GM12878 (cell line): ENCODE data around the gene EDC4. TPM values are rescaled to one million over a fixed set of nuclear protein-coding genes. Genes with fewer than 3 reads are reported as not detected.

ENCODE experiments used
- ATAC-seq: fragments of 200-7000 bp; cut with Tn5 transposase; 3 replicates; pipeline ENCODE4 v1.9.1; 2020; ENCODE audit warnings: mild to moderate bottlenecking, moderate library complexity
- BruUV-seq: library from RNA; stranded (reverse); fragments of 400-500 nt; replicated peaks from 2 replicates; lab custom pipeline; 2021; lab: Mats Ljungman, UMichigan
- CTCF ChIA-PET: fragments of 300-600 bp; sonication (Branson Sonifier 250); formaldehyde crosslinking; extraction: SDS; loops from one replicate; lab custom pipeline; 2021; ENCODE audit warnings: inconsistent platforms; lab: Yijun Ruan, JAX
- POLR2A ChIA-PET: fragments of 350-600 bp; formaldehyde crosslinking; extraction: SDS; loops from one replicate; lab custom pipeline; 2021; ENCODE audit warnings: inconsistent platforms; lab: Charles Lee
- RAD21 ChIA-PET: fragments of 300-600 bp; sonication (Branson Sonifier 250); formaldehyde crosslinking; loops from one replicate; lab custom pipeline; 2023; ENCODE audit warnings: antibody characterized with exemption; ENCODE audit not compliant: unreplicated experiment; lab: Charles Lee
- SMC1A ChIA-PET: fragments of 300-600 bp; sonication (Branson Sonifier 250); formaldehyde crosslinking; loops from one replicate; lab custom pipeline; 2023; ENCODE audit not compliant: unreplicated experiment, uncharacterized antibody; lab: Charles Lee
- DNase-seq: peaks from one replicate; pipeline ENCODE4 v3.0.0-alpha.2; 2011; ENCODE audit warnings: low read depth, low spot score
- FAIRE-seq: peaks from 3 replicates; lab custom pipeline; 2011; peaks lifted over from hg19 to GRCh38; lab: Jason Lieb, UNC
- H2AFZ ChIP-seq: 2 replicates; pipeline ENCODE4 v1.6.0; 2011; ENCODE audit warnings: low read depth, low read length, control low read depth; ENCODE audit not compliant: control insufficient read depth
- H3K27ac ChIP-seq: 2 replicates; pipeline ENCODE4 v1.5.1; 2011; ENCODE audit warnings: control low read depth; ENCODE audit not compliant: control insufficient read depth, insufficient read depth
- H3K27me3 ChIP-seq, 2 experiments: replicated peaks in 1 of 2; 2 replicates each; pipeline versions ENCODE4 v1.6.0 to v1.6.1; 2011; ENCODE audit warnings: low read length in 1 of 2; ENCODE audit not compliant: control insufficient read depth in 2 of 2, insufficient read depth in 2 of 2
- H3K36me3 ChIP-seq, 2 experiments: 2 replicates each; pipeline ENCODE4 v1.5.1; 2011; ENCODE audit warnings: low read length in 1 of 2; ENCODE audit not compliant: control insufficient read depth in 2 of 2, insufficient read depth in 2 of 2
- H3K4me1 ChIP-seq: 2 replicates; pipeline ENCODE4 v1.6.1; 2011; ENCODE audit warnings: mild to moderate bottlenecking, low read length, moderate library complexity, mixed read lengths; ENCODE audit not compliant: control insufficient read depth, insufficient read depth
- H3K4me2 ChIP-seq: 2 replicates; pipeline ENCODE4 v1.6.0; 2011; ENCODE audit warnings: control low read depth; ENCODE audit not compliant: control insufficient read depth, insufficient read depth
- H3K4me3 ChIP-seq: fragments of 200-600 bp; sonication (generic); 2 replicates; pipeline ENCODE4 v1.5.1; 2016
- H3K79me2 ChIP-seq: 2 replicates; pipeline ENCODE4 v1.6.0; 2011; ENCODE audit warnings: low read length; ENCODE audit not compliant: control insufficient read depth, insufficient read depth
- H3K9ac ChIP-seq: 2 replicates; pipeline ENCODE4 v1.8.0; 2011; ENCODE audit warnings: low read length, control low read depth, mixed read lengths; ENCODE audit not compliant: control insufficient read depth, insufficient read depth
- H3K9me3 ChIP-seq: replicated peaks from 3 replicates; pipeline ENCODE4 v1.5.1; 2011; ENCODE audit warnings: mild to moderate bottlenecking, low read length; ENCODE audit not compliant: control insufficient read depth, insufficient read depth
- H4K20me1 ChIP-seq: 2 replicates; pipeline ENCODE4 v1.6.0; 2011; ENCODE audit not compliant: control insufficient read depth, insufficient read depth
- CREB1 ChIP-seq: IDR thresholded peaks from 2 replicates; pipeline ENCODE4 v1.6.1; 2012; ENCODE audit warnings: low read depth, mild to moderate bottlenecking, inconsistent platforms
- GATAD2B ChIP-seq: fragments of 450-650 bp; conservative IDR thresholded peaks from 2 replicates; pipeline ENCODE4 v1.6.1; 2017; ENCODE audit warnings: low read depth, mild to moderate bottlenecking, moderate library complexity
- HCFC1 ChIP-seq: fragments of 150-350 bp; IDR thresholded peaks from 2 replicates; pipeline ENCODE4 v1.6.1; 2014; ENCODE audit warnings: low read length
- HDAC2 ChIP-seq: fragments of 200-600 bp; sonication (generic); IDR thresholded peaks from 2 replicates; pipeline ENCODE4 v1.6.1; 2017
- HDAC6 ChIP-seq: fragments of 200-600 bp; sonication (generic); IDR thresholded peaks from one replicate; pipeline ENCODE4 v1.8.0; 2017; ENCODE audit warnings: antibody characterized with exemption; ENCODE audit not compliant: unreplicated experiment
- HDGF ChIP-seq: fragments of 450-650 bp; IDR thresholded peaks from 2 replicates; pipeline ENCODE4 v1.6.1; 2016; ENCODE audit warnings: antibody characterized with exemption
- JUNB ChIP-seq: IDR thresholded peaks from 2 replicates; pipeline ENCODE4 v1.6.1; 2016; ENCODE audit warnings: antibody characterized with exemption, mild to moderate bottlenecking
- KAT2A ChIP-seq: conservative IDR thresholded peaks from 2 replicates; pipeline ENCODE4 v1.6.1; 2011; ENCODE audit warnings: low read depth, low read length; ENCODE audit not compliant: control insufficient read depth
- MEF2B ChIP-seq: fragments of 450-650 bp; IDR thresholded peaks from 2 replicates; pipeline ENCODE4 v1.6.1; 2018; ENCODE audit warnings: mild to moderate bottlenecking, moderate library complexity; ENCODE audit not compliant: partially characterized antibody, poor library complexity, severe bottlenecking
- MTA2 ChIP-seq: fragments of 450-650 bp; IDR thresholded peaks from 2 replicates; pipeline ENCODE4 v1.6.1; 2016; ENCODE audit warnings: low read depth, mild to moderate bottlenecking, moderate library complexity
- MYC ChIP-seq: IDR thresholded peaks from 2 replicates; pipeline ENCODE4 v1.6.1; 2011; ENCODE audit warnings: mild to moderate bottlenecking, low read length, moderate library complexity, inconsistent platforms; ENCODE audit not compliant: insufficient read depth, insufficient replicate concordance, insufficient read length, severe bottlenecking
- RELA ChIP-seq: fragments of 450-650 bp; IDR thresholded peaks from 2 replicates; pipeline ENCODE4 v1.8.0; 2014; ENCODE audit warnings: borderline replicate concordance; ENCODE audit not compliant: partially characterized antibody
- SP1 ChIP-seq: IDR thresholded peaks from one replicate; pipeline ENCODE4 v1.6.1; 2011; ENCODE audit warnings: low read depth, low read length
- SUPT20H ChIP-seq: IDR thresholded peaks from 2 replicates; pipeline ENCODE4 v1.6.1; 2011; ENCODE audit warnings: low read depth, mild to moderate bottlenecking, low read length, moderate library complexity, borderline replicate concordance; ENCODE audit not compliant: control insufficient read depth
- WRNIP1 ChIP-seq: IDR thresholded peaks from 2 replicates; pipeline ENCODE4 v1.6.1; 2011; ENCODE audit warnings: low read depth, low read length, improper control_type of control experiment, borderline replicate concordance
- ZBED1 ChIP-seq: IDR thresholded peaks from 2 replicates; pipeline ENCODE4 v1.6.1; 2016; ENCODE audit warnings: borderline replicate concordance
- ZNF24 ChIP-seq: fragments of 450-650 bp; IDR thresholded peaks from 2 replicates; pipeline ENCODE4 v1.6.1; 2017; ENCODE audit warnings: antibody characterized with exemption, mild to moderate bottlenecking
- ZNF687 ChIP-seq: fragments of 450-650 bp; IDR thresholded peaks from 2 replicates; pipeline ENCODE4 v1.6.1; 2017; ENCODE audit warnings: mild to moderate bottlenecking, moderate library complexity
- WGBS: methylation state at CpG from one replicate; pipeline ENCODE4 v1.1.6; 2016; ENCODE audit warnings: low lambda C conversion rate; ENCODE audit not compliant: insufficient replicate concordance, insufficient coverage; ENCODE audit errors: missing lambda C conversion rate; 5-methylcytosine and 5-hydroxymethylcytosine counted together
- in situ Hi-C: fragments of 300-500 bp; cut with MboI; formaldehyde crosslinking; loops from 9 replicates; pipeline ENCODE4 v1.14.3; 2018; ENCODE audit warnings: mixed read lengths
- intact Hi-C: fragments of 100-400 bp; cut with micrococcal nuclease; formaldehyde crosslinking; loops from one replicate; pipeline ENCODE4 v1.14.2; 2022; ENCODE audit not compliant: unreplicated experiment
- polyA plus RNA-seq, 11 experiments: library from polyadenylated mRNA; depleted of rRNA in 4 of 11; unstranded in 6 of 11; stranded (reverse) in 5 of 11; fragments of >200 nt; fragmentation: Nextera tagmentation in 4 of 11; fragmentation: Illumina TruSeq in 1 of 11; extraction: Ambion mirVana in 4 of 11; extraction: Trizol in 1 of 11; gene quantifications; 1 replicate in 1 of 11; 2 replicates in 10 of 11; pipeline versions ENCODE4 v1.2.1 to v1.2.3, GENCODE V29; 2011 to 2016; ENCODE audit warnings: inconsistent platforms in 2 of 11, missing spikeins in 2 of 11, low read depth in 1 of 11
- total RNA-seq, 4 experiments: library from RNA; depleted of rRNA in 3 of 4; stranded (reverse); fragments of >200 nt in 3 of 4; fragmentation: Illumina TruSeq in 1 of 4; extraction: Trizol in 1 of 4; gene quantifications; 2 replicates each; pipeline versions ENCODE4 v1.2.1 to v1.2.3, GENCODE V29; 2013 to 2021
- TF ChIP-seq, protein P1 (sequence below): IDR thresholded peaks from 2 replicates; pipeline ENCODE4 v1.6.1; 2011; ENCODE audit warnings: mild to moderate bottlenecking, low read depth, low read length, moderate library complexity; ENCODE audit not compliant: insufficient replicate concordance
- TF ChIP-seq, protein P2 (sequence below): IDR thresholded peaks from 2 replicates; pipeline ENCODE4 v1.6.1; 2012; ENCODE audit warnings: low read depth, low read length, improper control_type of control experiment

Gene EDC4
- total and polyA plus RNA-seq, 10 of the 15 experiments (the other 5 are each of a cell fraction or from before 2014, with no cell fraction given) = 1.2 to 86.0 (median 53.4) TPM

DNA sequence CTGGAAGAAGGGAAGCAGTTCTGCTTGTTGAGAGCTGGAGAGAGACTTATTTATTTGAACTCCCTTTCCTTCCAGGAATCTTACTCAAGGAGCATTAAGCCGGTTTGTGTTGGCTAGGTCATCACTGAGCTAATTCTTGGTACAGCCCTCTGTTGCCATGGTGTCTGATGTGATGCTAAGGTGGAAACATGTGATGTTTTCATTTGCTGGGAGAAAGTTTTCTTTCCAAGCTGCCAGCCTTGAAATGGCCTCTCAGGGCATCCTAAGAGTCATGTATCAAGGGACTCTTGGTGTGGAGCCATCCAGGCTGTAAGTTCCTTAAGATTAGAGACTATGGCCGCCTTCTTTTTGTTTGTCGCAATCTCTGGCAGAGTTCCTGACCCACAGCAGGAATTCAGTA is 24.4 kb downstream of the EDC4 start (continued):
- TF ChIP-seq SUPT20H (no peak), SP1 (no peak), JUNB (no peak), MYC (no peak), GATAD2B (no peak), WRNIP1 (no peak)
- TF ChIP-seq, protein P1, sequence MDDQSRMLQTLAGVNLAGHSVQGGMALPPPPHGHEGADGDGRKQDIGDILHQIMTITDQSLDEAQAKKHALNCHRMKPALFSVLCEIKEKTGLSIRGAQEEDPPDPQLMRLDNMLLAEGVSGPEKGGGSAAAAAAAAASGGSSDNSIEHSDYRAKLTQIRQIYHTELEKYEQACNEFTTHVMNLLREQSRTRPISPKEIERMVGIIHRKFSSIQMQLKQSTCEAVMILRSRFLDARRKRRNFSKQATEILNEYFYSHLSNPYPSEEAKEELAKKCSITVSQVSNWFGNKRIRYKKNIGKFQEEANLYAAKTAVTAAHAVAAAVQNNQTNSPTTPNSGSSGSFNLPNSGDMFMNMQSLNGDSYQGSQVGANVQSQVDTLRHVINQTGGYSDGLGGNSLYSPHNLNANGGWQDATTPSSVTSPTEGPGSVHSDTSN = no peak

- H3K27me3 ChIP-seq = no peaks in the 10 kb centered on the region
- RAD21 ChIA-PET = no interaction called here
- TF ChIP-seq HDGF (no peak), HDAC6 (no peak), MTA2 (no peak), HDAC2 (no peak), RELA (no peak), ZNF24 (no peak), MEF2B (no peak), CREB1 (no peak), ZBED1 (no peak), KAT2A (no peak), ZNF687 (no peak), SUPT20H (no peak), HCFC1 (no peak)
- TF ChIP-seq, protein P2, sequence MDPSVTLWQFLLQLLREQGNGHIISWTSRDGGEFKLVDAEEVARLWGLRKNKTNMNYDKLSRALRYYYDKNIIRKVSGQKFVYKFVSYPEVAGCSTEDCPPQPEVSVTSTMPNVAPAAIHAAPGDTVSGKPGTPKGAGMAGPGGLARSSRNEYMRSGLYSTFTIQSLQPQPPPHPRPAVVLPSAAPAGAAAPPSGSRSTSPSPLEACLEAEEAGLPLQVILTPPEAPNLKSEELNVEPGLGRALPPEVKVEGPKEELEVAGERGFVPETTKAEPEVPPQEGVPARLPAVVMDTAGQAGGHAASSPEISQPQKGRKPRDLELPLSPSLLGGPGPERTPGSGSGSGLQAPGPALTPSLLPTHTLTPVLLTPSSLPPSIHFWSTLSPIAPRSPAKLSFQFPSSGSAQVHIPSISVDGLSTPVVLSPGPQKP = no peak
These were observed 28.9 kb downstream of the EDC4 start for GRCh38 chr16:67901734-67902133.

More at GRCh38 chr16:67901734-67902133, 28.9 kb downstream of the EDC4 start:
- DNase-seq (no peak), ATAC-seq (no peak), FAIRE-seq (no peak)
- no TSS peak for BruUV-seq
- WGBS = 96% methylated on average over 5 of the region's 5 CpGs
- H3K4me3 ChIP-seq = no peak overlapping the region
- H4K20me1 ChIP-seq = no peaks in the 10 kb centered on the region; the same call in 1 of the 2 replicates
- POLR2A ChIA-PET = interaction anchor here (0.6 kb wide), 1 partner anchor 97 kb away, joined by 3 read pairs; no protein-coding TSS in a partner anchor
- in situ Hi-C loops (no loop called here), intact Hi-C loops (no loop called here)
- no peak overlapping the region for H3K9ac ChIP-seq
- CTCF ChIA-PET = no interaction called here
- peaks cover 5% of the 10 kb centered on the region for H3K79me2 ChIP-seq
- H3K27ac ChIP-seq = no peak overlapping the region
- no peak overlapping the region for H3K4me2 ChIP-seq
- H2AFZ ChIP-seq = no peak overlapping the region
- SMC1A ChIA-PET = no interaction called here
- H3K9me3 ChIP-seq = no peaks in the 10 kb centered on the region
- H3K36me3 ChIP-seq = no peaks in the 10 kb centered on the region; a peak in 3 of 4 replicates
- H3K4me1 ChIP-seq = no peaks in the 10 kb centered on the region
